ENCODE measurements around the gene KLF15.
"Not testable (repeated sequence)": the region's sequence is repeated elsewhere in the genome, so short reads cannot be mapped to it uniquely, and the experiment has no call there.

Gene KLF15

GRCh38 chr3:126339466-126339865, 17.7 kb downstream of the KLF15 start:
- no peak overlapping the region for H3K4me3 ChIP-seq (ENCODE audit: low read length)
- no peak for DNase-seq (ENCODE audit: low read depth, low spot score)

DNA sequence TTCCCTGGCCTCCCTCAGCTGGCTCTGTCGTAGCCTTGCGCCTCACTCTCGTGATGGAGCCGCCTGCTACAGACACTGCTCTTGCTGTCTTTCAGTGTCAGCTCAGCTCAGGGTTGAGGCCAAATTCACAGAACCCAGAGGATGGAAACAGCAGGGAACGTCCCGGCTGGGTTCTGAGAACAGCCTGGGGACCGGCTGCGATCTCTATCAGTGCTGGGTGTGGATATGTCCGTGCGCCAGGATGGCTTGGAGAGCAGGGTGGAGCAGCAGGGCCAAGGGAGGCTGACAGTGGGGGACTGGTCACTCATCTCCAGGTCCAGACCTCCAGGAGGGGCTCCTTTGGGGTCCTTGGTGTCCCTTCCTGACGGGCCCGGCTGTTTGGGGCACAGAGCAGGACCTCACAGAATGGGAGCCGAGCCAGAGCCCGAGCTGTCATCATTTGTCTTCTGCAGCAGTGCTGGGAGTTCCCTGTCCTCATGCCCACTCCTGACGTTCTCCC, 18.4 kb downstream of the KLF15 start:
- H3K4me3 ChIP-seq (ENCODE audit: low read length): no peak overlapping the region
- no peak for DNase-seq (ENCODE audit: low read depth, low spot score)

GRCh38 chr3:126337980-126338651, 19.1 kb downstream of the KLF15 start:
- no peak overlapping the region for H3K4me3 ChIP-seq (ENCODE audit: low read length)
- no peak for DNase-seq (ENCODE audit: low read depth, low spot score)

DNA sequence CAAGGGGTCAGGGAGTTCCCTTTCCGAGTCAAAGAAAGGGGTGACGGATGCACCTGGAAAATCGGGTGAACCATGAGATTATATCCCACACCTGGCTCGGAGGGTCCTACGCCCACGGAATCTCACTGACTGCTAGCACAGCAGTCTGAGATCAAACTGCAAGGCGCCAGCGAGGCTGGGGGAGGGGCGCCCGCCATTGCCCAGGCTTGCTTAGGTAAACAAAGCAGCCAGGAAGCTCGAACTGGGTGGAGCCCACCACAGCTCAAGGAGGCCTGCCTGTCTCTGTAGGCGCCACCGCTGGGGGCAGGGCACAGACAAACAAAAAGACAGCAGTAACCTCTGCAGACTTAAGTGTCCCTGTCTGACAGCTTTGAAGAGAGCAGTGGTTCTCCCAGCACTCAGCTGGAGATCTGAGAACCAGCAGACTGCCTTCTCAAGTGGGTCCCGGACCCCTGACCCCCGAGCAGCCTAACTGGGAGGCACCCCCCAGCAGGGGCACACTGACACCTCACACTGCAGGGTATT, 25.3 kb downstream of the KLF15 start:
- DNase-seq (ENCODE audit: low read depth, low spot score); H3K4me3 ChIP-seq (ENCODE audit: low read length): not testable (repeated sequence)

DNA sequence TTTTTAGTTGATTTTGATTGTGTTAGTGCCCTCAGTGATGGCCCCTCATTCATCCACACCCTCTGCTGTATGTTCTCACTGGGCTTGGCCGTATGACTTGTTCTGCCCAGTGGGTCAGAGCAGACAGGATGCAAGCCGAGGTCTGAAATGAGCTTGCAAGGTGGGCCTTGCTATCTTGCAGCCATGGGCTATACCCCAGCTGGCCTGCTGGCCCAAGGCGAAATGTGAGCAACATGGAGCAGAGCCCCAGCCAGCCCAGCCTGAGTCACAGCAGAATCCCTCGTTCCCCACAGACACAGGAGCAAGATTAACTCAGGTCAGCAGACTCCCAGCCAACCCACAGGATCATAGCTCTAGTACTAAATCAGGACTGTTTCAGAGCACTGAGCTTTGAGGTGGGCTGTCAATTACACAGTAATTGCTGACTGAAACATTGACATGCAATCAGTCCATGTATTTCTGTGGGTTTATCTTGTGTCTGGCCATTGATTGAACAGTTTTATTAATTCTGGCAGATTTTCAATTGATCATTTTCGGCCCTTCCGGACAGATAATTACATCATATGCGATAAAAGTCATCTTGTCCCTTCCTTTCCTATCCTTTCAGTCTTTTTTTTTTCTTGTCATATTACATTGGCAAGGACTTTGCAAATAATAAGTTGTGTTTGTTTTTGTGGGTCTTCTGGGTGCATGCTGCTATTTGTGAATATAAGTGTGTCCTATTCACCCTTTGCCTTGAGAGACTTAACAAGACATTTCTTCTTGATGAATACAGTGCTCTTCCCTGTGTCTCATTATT, 27.1 kb downstream of the KLF15 start:
- no peak overlapping the region for H3K4me3 ChIP-seq (ENCODE audit: low read length)
- no peak for DNase-seq (ENCODE audit: low read depth, low spot score)

DNA sequence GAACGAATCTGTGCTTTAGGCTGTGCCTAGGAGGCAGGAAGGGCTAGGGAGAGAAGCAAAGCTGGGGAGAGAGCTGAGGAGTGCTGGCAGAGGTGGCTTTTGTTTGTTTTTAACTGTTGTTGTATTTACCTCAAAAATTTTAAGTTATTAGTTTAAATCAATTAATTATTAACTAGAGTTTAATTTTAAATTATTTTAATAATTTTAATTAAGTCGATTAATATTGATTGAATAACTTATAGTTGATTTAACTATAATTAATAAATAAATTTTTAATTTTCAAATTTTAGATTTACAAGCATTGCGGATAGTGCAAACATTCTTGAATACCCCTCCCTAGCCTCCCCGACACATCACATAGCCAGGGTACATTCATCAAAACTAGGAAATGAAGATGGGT, 30.6 kb downstream of the KLF15 start:
- DNase-seq (ENCODE audit: low read depth, low spot score): no peak
- no peak overlapping the region for H3K4me3 ChIP-seq (ENCODE audit: low read length)

- no peak for DNase-seq (ENCODE audit: low read depth, low spot score)
- H3K4me3 ChIP-seq (ENCODE audit: low read length): no peak overlapping the region
Measured at GRCh38 chr3:126322181-126322967, 34.8 kb downstream of the KLF15 start.

GRCh38 chr3:126321490-126321889, 35.7 kb downstream of the KLF15 start:
- H3K4me3 ChIP-seq (ENCODE audit: low read length): no peak overlapping the region
- DNase-seq (ENCODE audit: low read depth, low spot score): no peak

GRCh38 chr3:126320517-126321293, 36.5 kb downstream of the KLF15 start:
- no peak for DNase-seq (ENCODE audit: low read depth, low spot score)
- no peak overlapping the region for H3K4me3 ChIP-seq (ENCODE audit: low read length)

DNA sequence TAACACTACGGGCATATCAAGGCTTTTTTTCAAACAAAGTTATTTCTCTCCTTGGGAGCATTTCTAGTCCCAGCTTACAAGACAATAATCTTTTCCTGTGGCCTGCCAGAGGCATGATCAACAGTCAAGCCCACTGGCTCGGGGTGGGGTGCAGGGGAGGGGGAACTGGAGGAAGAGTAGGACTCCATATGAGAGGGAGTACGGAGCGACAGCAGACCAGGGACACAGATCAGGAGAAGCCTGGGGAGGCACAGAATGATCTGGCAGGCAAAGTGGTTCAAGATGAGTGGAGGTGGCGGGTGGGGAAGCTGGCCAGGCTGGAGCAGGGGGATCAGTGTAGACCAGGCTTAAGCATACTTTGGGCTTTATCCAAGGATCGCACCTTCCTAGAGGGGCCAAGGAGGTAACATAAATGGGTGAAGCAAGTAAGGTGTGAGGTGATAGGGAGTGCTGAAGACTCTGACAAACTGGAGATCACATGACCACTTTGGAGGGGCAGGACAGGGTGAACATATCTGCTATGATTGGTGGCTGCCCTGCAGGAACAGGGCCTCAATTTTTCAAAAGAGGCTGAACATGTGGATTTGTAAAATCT, 37.4 kb downstream of the KLF15 start:
- DNase-seq (ENCODE audit: low read depth, low spot score): no peak
- no peak overlapping the region for H3K4me3 ChIP-seq (ENCODE audit: low read length)

GRCh38 chr3:126317029-126317996, 39.9 kb downstream of the KLF15 start:
- no peak overlapping the region for H3K4me3 ChIP-seq (ENCODE audit: low read length)
- no peak for DNase-seq (ENCODE audit: low read depth, low spot score)

DNA sequence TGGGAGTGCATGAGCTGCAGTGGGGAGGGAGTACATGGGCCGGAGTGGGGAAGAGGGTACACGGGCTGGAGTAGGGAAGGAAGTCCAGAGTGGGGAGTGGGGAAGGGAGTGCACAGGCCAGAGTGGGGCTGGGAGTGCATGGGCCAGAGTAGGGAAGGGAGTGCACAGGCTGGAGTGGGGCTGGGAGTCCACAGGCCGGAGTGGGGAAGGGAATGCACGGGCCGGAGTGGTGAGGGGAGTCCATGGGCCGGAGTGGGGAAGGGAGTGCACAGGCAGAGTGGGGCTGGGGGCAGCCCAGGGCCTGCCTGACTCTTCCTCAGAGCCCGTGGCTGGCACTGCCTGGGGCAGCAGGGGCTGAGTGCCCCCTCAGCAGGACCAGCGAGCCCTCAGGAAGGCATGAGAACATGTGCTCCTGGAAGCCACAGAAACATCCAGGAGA, 40.7 kb downstream of the KLF15 start:
- no peak overlapping the region for H3K4me3 ChIP-seq (ENCODE audit: low read length)
- no peak for DNase-seq (ENCODE audit: low read depth, low spot score)

GRCh38 chr3:126316031-126316461, 41.2 kb downstream of the KLF15 start:
- no peak overlapping the region for H3K4me3 ChIP-seq (ENCODE audit: low read length)
- no peak for DNase-seq (ENCODE audit: low read depth, low spot score)

GRCh38 chr3:126314790-126315658, 42.2 kb downstream of the KLF15 start:
- no peak overlapping the region for H3K4me3 ChIP-seq (ENCODE audit: low read length)
- DNase-seq (ENCODE audit: low read depth, low spot score): no peak

GRCh38 chr3:126314305-126314789, 42.9 kb downstream of the KLF15 start:
- DNase-seq (ENCODE audit: low read depth, low spot score): no peak
- no peak overlapping the region for H3K4me3 ChIP-seq (ENCODE audit: low read length)

DNA sequence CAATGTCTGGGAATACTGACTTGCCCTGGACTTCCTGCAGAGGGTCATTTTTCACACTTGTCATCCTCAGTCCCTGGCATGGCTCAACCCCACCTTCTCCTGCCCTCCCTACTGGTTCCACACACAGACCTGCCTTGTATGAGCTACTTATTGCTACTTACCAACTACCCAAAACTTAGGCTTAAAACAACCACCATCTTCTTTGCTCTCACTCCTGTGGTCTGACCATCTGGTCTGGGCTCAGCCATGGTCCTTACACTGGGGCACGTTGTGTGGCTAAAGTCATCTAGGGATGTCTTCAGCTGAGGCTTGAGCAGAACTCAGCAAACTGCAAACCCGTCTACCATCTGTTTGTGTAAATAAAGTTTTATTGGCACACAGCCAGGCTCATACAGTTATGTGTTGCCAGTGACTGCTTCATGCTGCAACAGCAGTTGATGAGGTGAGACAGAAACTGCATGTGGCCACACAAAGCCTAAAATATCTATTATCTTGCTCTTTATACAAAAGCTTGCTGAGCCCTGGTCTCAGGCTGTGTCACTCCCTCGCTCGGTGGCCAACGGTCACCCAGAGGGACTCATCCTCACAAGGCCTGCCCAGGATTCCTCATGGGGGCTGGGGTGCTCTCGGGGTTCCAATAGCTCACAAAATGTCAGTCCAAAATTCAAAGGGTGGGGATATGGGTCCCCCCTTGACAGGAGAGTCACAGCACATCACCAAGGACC, 43.5 kb downstream of the KLF15 start:
- no peak overlapping the region for H3K4me3 ChIP-seq (ENCODE audit: low read length)
- no peak for DNase-seq (ENCODE audit: low read depth, low spot score)
